Upper lobe of right lung (tissue), 1 donor: ENCODE data around the gene DNAH2. TPM values are rescaled to one million over a fixed set of nuclear protein-coding genes. Genes with fewer than 3 reads are reported as not detected.
A peak's percentile ranks its signal among the peaks of the same experiment; 100 is the strongest.

Experiments
- ATAC-seq: fragments of 200-7000 bp; cut with Tn5 transposase; one replicate; pipeline ENCODE4 v1.9.1; 2020; ENCODE audit warnings: mild to moderate bottlenecking, moderate library complexity
- DNase-seq: peaks from one replicate; pipeline ENCODE4 v3.0.0-alpha.2; 2020
- H3K27ac ChIP-seq: fragments of 200-600 bp; one replicate; pipeline ENCODE4 v1.8.0; 2022
- H3K27me3 ChIP-seq: fragments of 200-600 bp; one replicate; pipeline ENCODE4 v1.8.0; 2022; ENCODE audit warnings: mild to moderate bottlenecking
- H3K36me3 ChIP-seq: fragments of 200-600 bp; one replicate; pipeline ENCODE4 v1.8.0; 2022
- H3K4me1 ChIP-seq: fragments of 200-600 bp; one replicate; pipeline ENCODE4 v1.8.0; 2022
- H3K4me3 ChIP-seq: fragments of 200-600 bp; one replicate; pipeline ENCODE4 v1.8.0; 2022; ENCODE audit warnings: mild to moderate bottlenecking
- H3K9me3 ChIP-seq: fragments of 200-600 bp; one replicate; pipeline ENCODE4 v1.8.0; 2022
- CTCF ChIP-seq: fragments of 200-600 bp; IDR thresholded peaks from one replicate; pipeline ENCODE4 v1.8.0; 2022; ENCODE audit warnings: antibody characterized with exemption
- intact Hi-C: fragments of 100-400 bp; cut with DNase I; formaldehyde crosslinking; loops from one replicate; pipeline ENCODE4 v1.11.0; 2022
- total RNA-seq: library from RNA; stranded (reverse); fragmentation: NEBNext Ultra II Directional; extraction: Animal tissue kit (Norgen Biotek cat#: 25700); gene quantifications from one replicate; pipeline ENCODE4 v1.2.1, GENCODE V29; 2021
- donor health status: DM: no; HTN: yes; CAD: no; lungs with severe emphysema.

DNAH2 gene
- total RNA-seq, 1 donor from 2014 or later = 0.58 TPM

GRCh38 chr17:7732981-7733539 is 15.5 kb downstream of the DNAH2 start:
- ATAC-seq (no peak), DNase-seq (peak; percentile 59)
- Histone ChIP-seq H3K4me1 (no peaks in the 10 kb centered on the region), H3K36me3 (no peaks in the 10 kb centered on the region), H3K27me3 (no peaks in the 10 kb centered on the region), H3K27ac (no peak overlapping the region), H3K9me3 (no peaks in the 10 kb centered on the region), H3K4me3 (no peak overlapping the region)
- intact Hi-C loops = no loop called here
- no peak for TF ChIP-seq CTCF

GRCh38 chr17:7737601-7738000 is 20.1 kb downstream of the DNAH2 start:
- ATAC-seq (no peak), DNase-seq (peak; percentile 58)
- no peak for TF ChIP-seq CTCF
- Histone ChIP-seq H3K36me3 (no peaks in the 10 kb centered on the region), H3K9me3 (no peaks in the 10 kb centered on the region), H3K4me3 (no peak overlapping the region), H3K27ac (no peak overlapping the region), H3K4me1 (no peaks in the 10 kb centered on the region), H3K27me3 (peaks cover 16% of the 10 kb centered on the region)
- intact Hi-C loops = no loop called here

- no peak for ATAC-seq
- no peak for TF ChIP-seq CTCF
- no peaks in the 10 kb centered on the region for H3K36me3 ChIP-seq
- H3K27me3 ChIP-seq = peaks cover 16% of the 10 kb centered on the region
- intact Hi-C loops = no loop called here
- peak; percentile 51 for DNase-seq
- no peaks in the 10 kb centered on the region for H3K4me1 ChIP-seq
- no peak overlapping the region for H3K27ac ChIP-seq
- no peaks in the 10 kb centered on the region for H3K9me3 ChIP-seq
- H3K4me3 ChIP-seq = no peak overlapping the region
Observed at GRCh38 chr17:7739746-7740145, 22.2 kb downstream of the DNAH2 start.

- intact Hi-C loops = no loop called here
- Histone ChIP-seq H3K36me3 (no peaks in the 10 kb centered on the region), H3K4me3 (no peak overlapping the region), H3K4me1 (no peaks in the 10 kb centered on the region), H3K27me3 (peaks cover 16% of the 10 kb centered on the region), H3K27ac (no peak overlapping the region), H3K9me3 (no peaks in the 10 kb centered on the region)
- peak; percentile 64 for DNase-seq
- no peak for TF ChIP-seq CTCF
- ATAC-seq = no peak
Observed at GRCh38 chr17:7740481-7741001, 23.0 kb downstream of the DNAH2 start.

GRCh38 chr17:7742729-7743128 is 25.2 kb downstream of the DNAH2 start:
- no peak overlapping the region for H3K4me3 ChIP-seq
- no peaks in the 10 kb centered on the region for H3K36me3 ChIP-seq
- no peak overlapping the region for H3K27ac ChIP-seq
- intact Hi-C loops = no loop called here
- no peak for TF ChIP-seq CTCF
- peaks cover 16% of the 10 kb centered on the region for H3K27me3 ChIP-seq
- no peak for ATAC-seq
- H3K9me3 ChIP-seq = no peaks in the 10 kb centered on the region
- no peaks in the 10 kb centered on the region for H3K4me1 ChIP-seq
- peak; percentile 19 for DNase-seq

- Histone ChIP-seq H3K27ac (no peak overlapping the region), H3K27me3 (peaks cover 16% of the 10 kb centered on the region), H3K36me3 (no peaks in the 10 kb centered on the region), H3K4me3 (no peak overlapping the region), H3K9me3 (no peaks in the 10 kb centered on the region), H3K4me1 (no peaks in the 10 kb centered on the region)
- peak; percentile 52 for DNase-seq
- ATAC-seq = peak; percentile 57
- no peak for TF ChIP-seq CTCF
- intact Hi-C loops = no loop called here
Observed at GRCh38 chr17:7744416-7744815, 26.9 kb downstream of the DNAH2 start.
